HG03025 (cell line): Measurements from ENCODE around the gene ERFL.

Source experiments
- ATAC-seq: cut with Tn5 transposase; IDR thresholded peaks from one replicate; pipeline ENCODE4 v1.9.1; 2021; ENCODE audit warnings: mild to moderate bottlenecking, moderate library complexity; ENCODE audit not compliant: unreplicated experiment, low FRiP score

The ERFL gene

DNA sequence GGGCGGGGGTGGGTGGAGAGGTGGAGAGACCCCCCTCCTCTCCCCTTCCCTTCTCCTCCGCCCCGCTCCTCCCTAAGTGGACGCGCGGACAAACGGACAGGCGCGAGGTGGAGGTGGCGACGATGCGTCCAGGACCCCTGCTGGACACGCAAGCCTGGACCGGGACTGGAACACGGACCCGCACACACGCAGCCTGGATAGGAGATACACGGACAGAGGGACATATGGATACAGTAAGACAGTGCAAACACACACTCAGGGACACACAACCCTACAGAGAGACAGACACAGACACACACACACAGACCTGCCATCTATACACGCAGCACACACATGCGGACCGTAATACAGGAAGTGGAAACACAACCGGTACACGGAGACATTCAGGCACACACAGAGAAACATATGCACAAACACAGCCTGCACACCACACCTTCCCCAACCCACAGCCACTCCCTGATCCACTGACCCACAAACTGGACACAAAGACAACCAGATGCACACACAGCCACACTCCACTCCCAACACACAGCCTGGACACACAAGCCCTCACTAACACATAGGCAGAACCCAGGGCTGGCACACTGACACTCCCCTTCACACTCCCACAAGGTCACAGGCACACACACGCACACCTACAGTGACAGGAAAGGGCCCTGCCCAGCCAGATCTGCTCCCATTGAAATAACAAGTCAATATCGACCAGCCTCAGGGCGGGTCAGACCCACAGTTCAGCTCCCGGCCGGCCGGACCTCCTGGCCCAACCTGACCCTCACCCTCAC is 696 bp upstream of the ERFL start:
- ATAC-seq = no peak

- ATAC-seq = no peak
Measured at GRCh38 chr19:41927497-41928192, 604 bp downstream of the ERFL start.

DNA sequence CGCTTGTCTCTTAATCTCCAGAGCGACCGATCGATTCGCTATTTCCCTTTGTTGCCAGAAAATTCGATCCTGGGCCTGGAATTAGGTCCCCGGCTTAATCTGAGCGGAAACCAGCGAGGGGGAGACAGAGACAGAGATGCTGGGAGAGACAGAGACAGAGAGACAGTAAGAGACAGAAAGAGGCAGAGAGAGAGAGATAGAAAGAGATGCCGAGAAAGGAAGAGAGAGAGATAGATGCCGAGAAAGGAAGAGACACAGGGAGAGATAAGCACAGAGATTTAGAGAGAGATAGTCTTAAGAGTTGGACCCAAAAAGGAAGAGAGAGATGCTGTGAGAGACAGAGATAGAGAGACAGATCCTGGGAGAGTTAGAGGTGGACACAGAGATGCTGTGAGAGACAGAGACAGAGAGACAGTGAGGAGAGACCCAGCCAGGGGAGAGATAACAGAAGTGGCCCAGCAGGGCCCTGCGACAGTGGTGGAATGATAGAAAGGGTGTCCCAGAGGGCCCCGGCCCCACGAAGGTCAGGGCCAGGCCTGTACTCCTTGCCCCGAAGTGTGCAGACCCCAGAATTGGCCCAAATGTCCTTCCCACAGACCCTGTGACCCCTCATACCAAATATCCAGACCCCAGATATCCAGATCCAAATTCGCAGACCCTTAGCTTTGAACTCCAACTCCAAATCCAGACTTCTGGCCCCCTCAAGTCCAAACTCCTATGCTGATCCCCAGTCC is 1.3 kb downstream of the ERFL start:
- ATAC-seq = no peak

DNA sequence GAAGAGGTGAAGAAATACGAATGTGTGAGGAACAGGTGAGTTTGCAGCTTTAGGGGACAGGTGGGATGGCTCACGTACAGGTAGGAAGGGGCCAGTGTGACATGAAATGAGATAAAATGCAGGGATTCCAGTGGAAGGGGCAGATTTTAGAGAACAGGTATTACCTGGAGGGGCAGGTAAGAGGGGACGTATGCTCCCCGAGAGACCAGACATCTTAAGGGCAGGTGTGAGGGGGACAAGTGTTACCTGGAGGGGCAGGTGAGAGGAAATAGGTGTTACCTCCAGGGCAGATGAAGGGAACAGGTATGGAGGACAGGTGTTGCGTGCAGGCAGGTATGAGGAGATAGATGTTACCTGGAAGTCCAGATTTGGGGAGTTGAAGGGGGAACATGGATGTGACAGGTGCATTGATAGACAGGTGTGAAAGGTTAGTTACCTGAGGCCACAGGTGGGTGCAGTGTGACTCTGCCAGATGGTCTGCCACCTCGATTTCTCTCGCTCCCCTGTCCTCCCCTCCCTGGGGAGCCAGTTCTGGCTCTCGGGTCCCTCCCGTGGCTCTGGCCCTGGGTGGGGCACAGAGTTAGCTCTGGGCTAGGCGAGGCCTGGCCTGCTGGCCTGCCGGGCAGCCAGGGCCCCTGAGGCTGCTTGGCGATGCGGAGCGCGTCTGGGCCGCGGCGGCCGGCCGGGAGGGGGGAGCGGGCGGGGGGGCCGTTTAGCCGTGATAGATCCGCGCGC is 2.1 kb downstream of the ERFL start:
- no peak for ATAC-seq

GRCh38 chr19:41925208-41926003 is 2.8 kb downstream of the ERFL start:
- ATAC-seq = no peak

GRCh38 chr19:41924151-41925145 is 3.8 kb downstream of the ERFL start:
- ATAC-seq = no peak

DNA sequence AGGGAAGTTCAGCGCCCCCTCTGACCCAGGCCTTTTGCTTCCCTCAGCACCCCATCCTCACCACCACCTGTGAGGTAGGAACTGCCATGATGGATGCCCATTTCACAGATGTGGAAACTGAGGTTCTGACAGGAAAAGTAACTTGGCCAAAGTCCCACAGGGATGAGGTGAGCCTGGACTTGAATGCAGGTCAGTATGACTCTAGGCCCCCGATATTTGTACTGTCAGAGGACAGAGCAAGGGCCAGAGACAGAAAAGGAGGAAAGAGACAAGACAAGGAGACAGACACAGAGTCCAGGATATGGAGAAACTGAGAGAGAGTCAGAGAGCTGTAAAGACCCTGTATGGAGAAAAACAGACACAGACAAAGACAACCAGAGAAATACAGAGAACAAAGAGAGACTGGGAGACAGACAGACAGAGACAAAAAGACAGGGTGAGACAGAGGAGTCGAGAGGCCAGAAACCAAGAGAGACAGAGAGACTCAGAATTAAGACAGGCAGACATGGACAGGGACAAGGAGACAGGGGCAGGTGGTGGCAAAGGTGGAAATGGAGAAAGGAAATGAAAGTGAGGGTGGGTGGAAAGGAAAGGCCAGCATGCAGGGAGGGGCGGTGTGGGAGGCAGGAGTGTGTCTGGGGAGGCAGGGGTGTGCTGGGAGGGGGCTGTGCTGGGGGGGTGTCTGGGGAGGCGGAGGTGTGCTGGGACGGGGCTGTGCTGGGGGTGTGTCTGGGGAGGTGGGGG is 5.0 kb downstream of the ERFL start:
- no peak for ATAC-seq

- ATAC-seq = no peak
Measured at GRCh38 chr19:41922585-41922984, 5.7 kb downstream of the ERFL start.

GRCh38 chr19:41921577-41922576 is 6.4 kb downstream of the ERFL start:
- no peak for ATAC-seq

- ATAC-seq = no peak
Measured at GRCh38 chr19:41920882-41921576, 7.2 kb downstream of the ERFL start.

- ATAC-seq = no peak
Measured at GRCh38 chr19:41919948-41920712, 8.1 kb downstream of the ERFL start.

- ATAC-seq = no peak
Measured at GRCh38 chr19:41918653-41919244, 9.5 kb downstream of the ERFL start.

- ATAC-seq = no peak
Measured at GRCh38 chr19:41918095-41918494, 10.2 kb downstream of the ERFL start.

- no peak for ATAC-seq
Measured at GRCh38 chr19:41917676-41918075, 10.6 kb downstream of the ERFL start.

DNA sequence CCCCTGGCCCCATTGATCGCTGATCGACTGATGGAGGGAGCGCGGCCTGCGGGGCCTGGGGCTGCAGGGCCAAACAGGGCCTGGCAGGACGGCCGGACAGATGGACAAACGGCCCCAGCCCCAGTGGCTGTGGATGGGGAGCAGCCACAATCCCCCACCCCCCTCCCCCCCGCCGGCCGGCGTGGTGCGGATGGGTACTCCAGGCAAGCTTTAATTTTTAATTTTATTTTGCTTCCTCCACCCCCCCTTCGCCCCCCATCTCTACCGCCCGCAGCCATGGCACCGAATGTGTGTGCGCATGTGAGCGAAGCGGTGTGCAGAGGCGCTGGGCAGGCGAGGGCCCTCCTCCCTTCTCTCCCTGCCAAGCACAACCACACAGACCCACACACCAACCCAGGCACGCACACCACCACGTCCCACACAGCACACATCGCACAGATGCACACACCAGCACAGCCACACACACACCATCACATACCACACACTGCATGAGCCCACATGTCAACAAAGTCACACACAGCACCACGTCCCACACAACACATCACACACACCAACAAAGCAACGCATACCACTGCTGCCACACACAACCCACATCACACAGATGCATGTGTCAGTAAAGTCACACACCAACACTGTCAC is 12.4 kb downstream of the ERFL start:
- ATAC-seq = no peak
